Activated T-helper 9 cell treated with anti-CD3 and anti-CD28 coated beads, Interleukin-2, amount 50 U/mL, for 16 hours (primary cell): ENCODE measurements around the gene LMOD2.

Experiments
- DNase-seq: peaks from one replicate; pipeline ENCODE4 v3.0.0-alpha.2; 2020; ENCODE audit warnings: low read depth

LMOD2 gene

DNA sequence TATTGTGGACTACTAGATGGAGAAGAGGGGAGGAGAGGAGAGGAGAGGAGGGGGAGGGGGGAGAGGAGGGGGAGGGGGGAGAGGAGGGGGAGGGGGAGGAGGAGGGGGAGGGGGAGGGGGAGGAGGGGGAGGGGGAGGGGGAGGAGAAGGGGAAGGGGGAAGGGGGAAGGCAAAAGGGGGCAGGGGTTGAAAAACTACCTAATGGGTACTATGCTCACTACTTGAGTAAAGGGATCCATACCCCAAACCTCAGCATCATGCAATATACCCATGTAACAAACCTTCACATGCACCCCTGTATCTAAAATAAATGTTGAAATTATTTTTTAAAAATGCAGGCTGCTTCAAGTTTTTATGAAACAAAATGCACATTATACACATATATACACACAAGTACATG, 15.1 kb upstream of the LMOD2 start:
- no peak for DNase-seq

DNA sequence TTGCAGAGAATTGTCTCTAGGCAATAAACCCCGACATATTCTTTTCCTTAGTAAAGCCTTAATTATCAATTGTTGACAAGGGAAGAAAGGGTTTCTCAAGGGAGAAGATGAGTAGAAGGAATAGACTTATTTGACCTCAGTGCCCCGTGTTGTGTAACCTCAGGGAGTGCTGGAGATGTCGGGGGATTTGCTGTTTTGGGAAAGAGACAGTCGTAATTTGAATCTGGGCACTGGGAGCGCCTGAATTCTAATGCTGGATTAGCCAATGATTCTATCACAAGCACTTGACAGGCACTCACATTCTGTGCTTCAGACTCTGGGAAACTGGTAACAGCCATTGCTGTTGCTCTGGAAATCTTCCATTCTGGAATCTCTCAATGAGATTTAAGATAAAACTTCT, 13.8 kb upstream of the LMOD2 start:
- DNase-seq = no peak

DNA sequence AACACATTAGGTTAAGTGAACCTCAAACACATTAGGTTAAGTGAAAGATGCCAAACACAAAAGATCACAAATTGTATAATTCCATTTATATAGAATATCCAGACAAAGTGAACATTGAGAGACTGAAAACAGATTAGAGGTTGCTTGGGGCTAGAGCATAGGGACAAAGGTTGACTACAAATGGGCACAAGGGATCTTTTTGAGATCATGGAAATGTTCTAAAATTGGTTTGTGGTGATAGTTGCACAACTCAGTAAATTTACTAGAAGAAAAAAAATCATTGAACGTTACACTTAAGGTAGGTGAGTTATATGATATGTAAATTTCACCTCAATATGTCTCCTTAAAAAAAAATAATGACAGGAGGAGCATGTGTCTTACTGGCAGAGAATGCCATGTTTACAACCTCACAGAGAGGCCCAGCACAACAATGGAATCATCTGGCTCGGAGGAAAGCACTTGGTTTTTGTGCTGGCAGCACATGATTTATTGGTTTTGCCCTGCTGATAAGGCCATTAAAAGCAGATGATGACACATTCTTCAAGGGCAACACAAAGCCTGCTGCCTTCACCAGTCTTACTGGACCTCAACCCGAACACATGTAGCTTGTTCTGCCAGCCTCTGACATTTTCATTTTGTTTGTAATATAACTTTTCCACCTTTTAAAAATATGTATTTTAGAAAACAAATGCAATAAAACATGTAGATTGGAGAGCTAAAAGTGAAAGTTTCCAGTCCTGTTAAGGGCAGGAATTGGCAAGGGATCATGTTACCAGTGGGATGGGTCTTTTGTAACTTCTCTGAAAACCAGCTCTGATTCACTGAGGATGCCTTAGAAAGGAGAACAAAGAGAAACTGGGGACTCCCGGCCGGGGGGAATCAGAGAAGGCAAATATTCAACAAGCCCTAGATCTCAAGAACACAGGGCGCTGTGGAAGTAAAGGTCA, 11.9 kb upstream of the LMOD2 start:
- no peak for DNase-seq

DNA sequence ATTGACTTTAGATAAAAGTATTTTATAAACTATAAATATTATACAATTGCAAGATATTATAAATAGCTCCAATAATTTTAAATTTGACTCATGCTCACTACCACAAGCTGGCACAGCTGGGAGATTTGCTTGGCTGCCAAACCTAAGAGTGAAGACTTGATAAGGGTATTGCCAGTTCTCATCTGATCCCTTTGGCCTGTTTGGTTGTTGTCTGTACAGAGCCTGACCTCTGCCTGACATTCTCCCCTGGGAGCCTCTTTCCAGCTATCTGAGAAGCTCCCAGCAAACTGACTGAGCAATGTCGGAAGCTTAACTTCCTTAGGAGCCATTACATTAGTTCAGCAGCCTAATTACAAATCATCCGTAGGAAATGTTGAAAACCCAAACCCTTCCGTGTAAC, 10.2 kb upstream of the LMOD2 start:
- DNase-seq = no peak

DNA sequence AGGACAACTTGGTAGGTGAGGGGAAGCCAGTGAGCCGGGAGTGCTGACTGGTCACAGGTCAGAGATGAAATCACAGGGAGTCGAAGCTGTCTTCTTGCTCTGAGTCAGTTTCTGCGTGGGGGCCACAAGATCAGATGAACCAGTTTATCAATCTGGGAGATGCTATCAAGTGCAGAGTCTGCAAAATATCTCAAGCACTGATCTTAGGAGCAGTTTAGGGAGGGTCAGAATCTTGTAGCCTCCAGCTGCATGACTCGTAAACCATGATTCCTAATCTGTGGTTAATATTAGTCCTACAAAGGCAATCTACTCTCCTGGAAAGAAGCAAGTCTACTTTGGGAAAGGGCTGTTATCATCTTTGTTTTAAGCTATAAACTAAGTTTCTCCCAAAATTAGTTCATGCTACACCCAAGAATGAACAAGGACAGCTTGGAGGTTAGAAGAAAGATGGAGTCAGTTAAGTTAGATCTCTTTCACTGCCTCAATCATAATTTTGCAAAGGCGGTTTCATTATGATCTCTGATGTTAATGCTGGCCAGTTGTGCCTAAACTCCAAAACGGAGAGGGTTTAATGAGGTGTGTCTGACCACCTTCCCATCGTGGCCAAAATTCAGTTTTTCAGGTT, 8.4 kb upstream of the LMOD2 start:
- DNase-seq = no peak

DNA sequence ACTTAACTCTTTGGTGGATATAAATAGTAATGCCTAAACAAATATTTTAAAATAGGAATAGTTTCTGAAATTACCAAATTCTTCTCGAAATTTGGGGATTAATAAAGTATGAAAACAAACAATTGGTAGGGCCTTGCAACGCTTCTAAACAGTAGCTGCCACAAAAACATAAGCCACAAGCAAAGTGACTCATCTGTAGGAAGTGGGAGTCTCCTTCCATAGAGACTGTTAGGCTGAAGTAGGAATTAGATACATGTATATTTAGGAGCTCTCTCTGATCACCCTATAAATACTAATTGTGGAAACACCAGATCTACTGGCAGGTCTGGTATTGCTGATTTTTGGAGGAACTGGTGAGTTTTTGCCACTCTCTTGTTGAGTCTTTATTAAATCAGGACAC, 5.7 kb upstream of the LMOD2 start:
- DNase-seq = no peak

DNA sequence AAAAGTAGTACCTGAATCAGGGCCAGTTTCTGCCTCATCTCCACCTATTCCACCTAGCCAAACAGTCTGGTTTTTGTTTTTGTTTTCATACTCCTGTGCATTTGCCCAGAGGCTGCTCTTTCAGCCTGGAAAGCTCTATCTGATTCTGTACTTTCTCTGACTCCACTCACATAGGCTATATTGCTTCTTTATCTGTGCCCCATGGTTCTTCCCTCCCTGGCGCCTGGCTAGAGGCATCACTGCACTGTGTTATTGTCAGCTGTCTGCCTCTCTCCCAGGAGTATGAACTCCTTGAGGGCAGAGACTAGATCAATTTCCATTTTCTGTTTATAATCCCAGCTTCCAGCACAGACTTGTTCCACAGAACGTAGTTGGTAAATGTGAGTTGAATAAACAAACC, 5.1 kb upstream of the LMOD2 start:
- no peak for DNase-seq

DNA sequence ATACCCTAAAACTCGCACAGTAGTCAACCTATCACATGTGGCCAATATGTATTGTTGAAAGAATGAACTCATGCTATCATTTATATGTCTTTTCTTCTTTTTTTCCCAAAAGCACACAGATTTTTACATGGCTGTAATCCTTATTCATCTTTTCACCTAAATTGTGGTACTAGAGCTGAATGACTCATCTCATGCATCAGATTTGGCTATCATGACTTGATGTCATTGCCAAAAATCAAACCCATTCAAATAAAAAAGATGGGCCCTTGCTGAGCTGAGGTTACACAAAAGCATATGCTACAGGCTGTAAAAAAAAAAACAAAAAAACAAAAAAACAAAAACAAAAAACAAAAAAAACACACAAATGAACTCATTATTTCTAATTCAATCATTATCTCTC, 3.3 kb upstream of the LMOD2 start:
- DNase-seq = no peak

DNA sequence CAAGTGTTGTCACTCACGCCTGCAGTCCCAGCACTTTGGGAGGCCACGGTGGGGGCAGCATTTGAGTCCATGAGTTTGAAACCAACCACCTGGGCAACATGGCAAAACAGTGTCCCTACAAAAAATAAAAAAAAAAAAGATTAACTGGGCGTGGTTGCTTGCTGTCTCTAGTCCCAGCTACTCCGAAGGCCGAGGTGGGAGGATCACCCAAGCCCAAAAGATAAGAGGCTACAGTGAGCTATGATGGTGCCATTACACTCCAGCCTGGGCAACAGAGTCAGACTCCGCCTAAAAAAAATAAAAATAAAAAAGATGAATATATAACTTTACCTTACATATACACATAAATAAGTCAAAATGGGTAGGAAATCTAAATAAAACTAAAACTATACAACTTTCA, 2.5 kb upstream of the LMOD2 start:
- no peak for DNase-seq

DNA sequence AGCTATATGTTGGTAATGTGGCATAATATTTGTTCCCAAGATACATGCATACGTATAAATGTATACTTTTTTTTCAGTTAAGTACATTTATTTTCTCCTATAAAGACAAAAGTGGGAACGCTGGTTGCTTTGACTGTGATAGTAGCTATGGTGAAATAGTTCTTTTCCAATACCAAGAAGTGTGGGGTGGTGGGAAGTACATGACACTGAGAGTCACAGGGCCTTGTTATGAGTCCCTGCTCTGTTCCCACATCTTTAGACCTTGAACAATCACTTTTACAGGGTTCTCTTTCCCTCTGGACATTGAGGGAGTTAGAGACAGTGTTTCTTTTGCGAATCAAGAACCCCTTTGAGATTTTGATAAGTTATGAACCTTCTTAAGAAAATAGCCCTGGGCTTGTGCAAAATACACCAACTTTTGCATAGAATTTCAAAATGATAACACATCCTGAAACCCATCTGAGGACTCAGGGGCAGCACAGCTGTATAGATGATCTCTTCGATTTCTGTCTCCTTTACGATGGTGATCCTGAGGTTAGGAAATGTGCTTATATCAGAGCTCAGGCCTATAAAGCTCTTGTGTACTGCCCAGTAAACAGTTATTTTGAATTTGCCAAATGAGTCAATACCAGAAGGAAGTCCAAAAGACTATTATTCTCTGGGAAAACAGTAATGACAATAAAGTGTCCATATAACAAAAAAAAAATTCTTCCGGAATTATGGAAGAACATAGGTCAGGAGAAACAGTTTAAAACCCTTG, 1.1 kb downstream of the LMOD2 start:
- DNase-seq = no peak

DNA sequence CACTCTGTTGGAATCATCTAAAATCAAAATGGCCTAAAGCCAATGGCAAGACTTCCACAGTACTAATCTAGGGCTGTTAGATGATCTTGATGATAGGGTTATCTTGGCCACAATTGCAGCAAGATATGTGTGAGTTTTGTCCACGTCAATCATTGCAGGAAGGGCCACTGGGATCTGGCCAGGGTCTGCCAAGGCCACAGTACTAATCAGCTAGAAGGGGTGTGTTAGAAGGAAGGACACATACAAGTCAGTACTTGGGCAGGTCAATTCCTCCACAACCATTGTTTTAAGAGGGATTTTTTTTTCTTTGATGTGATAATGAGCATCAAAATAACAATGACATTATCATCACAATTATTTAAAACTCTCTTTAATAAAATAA, 1.6 kb downstream of the LMOD2 start:
- no peak for DNase-seq

DNA sequence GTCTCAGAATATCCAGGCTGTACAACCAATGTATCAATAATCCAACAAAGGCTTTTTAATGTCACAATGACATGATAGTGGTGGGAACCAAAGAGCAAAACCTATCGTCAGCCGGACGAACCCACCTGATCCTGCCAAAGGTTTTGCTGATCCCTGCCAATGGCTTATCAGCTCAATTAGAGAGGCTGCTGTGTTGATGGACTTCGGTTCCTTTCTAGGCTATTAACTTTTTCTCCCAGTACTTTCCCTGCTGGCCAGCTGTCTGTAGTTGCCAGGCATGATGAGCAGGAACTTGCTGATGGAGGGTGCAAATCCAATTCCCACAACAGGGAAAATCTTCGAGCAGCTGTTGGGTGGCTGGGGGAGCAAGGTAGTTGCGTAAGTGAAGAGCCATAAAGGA, 2.4 kb downstream of the LMOD2 start:
- no peak for DNase-seq

DNA sequence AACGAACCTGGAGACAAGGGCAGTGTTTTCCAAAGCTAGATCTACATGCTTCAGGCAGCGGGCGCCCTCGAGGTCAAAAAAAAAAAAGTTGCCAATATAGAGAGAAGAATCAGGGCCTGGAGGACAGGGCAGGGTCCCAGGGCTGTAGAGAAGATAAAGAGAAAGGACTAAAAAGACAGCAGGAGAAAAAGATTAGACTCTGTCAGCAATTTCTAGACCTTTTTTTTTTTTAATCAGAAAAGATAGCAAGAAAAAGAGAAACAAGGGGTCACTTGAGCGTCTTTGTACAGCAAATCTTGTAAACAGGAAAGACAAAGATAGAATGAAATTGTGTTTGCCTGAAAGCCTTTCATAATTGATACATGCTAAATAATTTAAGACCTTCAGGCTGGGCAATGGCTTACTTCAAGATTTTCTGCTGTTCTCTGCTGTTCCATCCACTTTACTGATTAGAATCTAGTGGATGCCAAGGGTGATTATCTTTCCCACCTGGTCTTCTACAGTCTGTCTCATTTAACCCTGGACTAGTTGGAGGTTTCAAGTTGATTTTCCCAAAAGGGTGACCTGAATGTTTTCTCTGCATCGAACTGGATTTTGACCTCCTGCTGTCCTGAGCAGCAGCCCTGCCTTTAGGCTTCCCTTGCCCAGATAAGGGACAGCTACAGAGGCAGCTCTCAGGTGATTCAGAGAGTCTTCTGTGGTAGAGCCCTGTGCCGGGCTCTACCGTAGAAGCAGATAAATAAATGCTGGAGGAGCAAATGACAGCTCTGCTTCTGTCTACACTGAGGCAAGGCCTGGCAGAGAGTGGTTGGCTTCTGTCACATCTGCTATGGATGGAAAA, 5.1 kb downstream of the LMOD2 start:
- DNase-seq = no peak

DNA sequence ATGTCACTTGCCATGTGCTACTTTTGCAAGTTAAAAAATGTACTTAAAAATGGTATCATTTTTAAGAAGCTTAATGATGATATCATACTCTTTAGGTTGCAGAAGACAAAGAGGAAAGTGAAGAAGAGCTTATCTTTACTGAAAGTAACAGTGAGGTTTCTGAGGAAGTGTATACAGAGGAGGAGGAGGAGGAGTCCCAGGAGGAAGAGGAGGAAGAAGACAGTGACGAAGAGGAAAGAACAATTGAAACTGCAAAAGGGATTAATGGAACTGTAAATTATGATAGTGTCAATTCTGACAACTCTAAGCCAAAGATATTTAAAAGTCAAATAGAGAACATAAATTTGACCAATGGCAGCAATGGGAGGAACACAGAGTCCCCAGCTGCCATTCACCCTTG, 6.1 kb downstream of the LMOD2 start:
- no peak for DNase-seq

DNA sequence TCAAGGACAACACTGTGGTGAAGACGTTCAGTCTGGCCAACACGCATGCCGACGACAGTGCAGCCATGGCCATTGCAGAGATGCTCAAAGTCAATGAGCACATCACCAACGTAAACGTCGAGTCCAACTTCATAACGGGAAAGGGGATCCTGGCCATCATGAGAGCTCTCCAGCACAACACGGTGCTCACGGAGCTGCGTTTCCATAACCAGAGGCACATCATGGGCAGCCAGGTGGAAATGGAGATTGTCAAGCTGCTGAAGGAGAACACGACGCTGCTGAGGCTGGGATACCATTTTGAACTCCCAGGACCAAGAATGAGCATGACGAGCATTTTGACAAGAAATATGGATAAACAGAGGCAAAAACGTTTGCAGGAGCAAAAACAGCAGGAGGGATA, 6.6 kb downstream of the LMOD2 start:
- no peak for DNase-seq

DNA sequence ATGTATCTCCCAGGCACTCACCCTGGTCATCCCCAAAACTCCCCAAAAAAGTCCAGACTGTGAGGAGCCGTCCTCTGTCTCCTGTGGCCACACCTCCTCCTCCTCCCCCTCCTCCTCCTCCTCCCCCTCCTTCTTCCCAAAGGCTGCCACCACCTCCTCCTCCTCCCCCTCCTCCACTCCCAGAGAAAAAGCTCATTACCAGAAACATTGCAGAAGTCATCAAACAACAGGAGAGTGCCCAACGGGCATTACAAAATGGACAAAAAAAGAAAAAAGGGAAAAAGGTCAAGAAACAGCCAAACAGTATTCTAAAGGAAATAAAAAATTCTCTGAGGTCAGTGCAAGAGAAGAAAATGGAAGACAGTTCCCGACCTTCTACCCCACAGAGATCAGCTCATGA, 7.1 kb downstream of the LMOD2 start:
- no peak for DNase-seq

DNA sequence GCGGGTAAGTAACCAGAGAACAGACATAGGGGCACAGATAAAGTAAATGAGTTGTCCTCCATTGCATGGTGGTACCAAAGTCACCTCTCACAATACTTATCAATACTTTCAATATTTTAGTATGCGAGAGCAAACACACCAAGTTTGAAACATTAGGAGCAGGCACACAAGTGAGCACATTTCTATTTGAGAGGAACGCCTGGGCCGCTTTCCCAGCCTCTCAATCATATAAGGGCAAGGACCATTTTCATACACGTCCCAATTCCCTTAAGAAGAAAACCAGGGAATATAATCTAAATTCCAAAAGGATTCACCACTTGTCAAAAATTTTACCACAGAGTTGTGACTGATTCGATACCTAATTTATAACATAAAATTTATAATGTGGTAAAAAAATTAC, 7.5 kb downstream of the LMOD2 start:
- DNase-seq = no peak

DNA sequence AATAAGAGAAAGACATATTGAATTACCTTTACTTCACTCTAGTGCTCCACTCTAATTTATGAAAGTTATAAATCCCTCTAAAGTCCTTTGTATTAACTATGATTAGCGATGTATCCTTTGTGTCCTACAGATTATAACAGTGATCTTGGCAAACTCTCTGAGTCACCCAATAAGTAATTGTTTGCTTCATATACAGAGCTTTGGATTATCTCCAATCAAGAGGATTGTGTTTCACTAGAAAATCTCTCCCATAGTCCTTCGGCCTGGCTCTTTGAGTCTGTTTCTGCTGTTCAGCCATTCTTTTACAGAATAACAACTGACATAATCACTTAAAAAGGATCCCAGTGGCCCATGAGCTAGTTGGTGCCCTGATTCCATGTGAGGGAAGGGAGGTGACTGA, 9.5 kb downstream of the LMOD2 start:
- DNase-seq = no peak

DNA sequence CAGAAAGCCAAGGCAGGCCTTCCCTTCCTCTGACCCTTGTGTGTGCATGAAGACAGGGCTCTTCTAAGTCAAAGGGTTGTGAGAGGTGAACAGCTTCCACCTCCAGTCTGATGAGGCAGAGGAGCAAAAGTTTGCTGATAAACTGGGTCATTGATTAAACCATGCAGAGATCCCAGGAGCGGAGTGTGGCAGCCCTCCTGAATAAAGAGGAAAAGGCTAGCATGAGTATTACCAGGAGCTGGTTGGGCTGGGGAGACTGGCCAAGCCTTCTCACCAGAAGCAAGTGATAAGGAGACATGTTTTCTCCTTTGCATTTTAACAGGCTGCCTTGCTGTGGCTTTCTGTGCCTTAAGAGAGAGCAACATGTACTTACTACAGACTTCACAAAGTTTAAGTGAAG, 10.2 kb downstream of the LMOD2 start:
- no peak for DNase-seq

DNA sequence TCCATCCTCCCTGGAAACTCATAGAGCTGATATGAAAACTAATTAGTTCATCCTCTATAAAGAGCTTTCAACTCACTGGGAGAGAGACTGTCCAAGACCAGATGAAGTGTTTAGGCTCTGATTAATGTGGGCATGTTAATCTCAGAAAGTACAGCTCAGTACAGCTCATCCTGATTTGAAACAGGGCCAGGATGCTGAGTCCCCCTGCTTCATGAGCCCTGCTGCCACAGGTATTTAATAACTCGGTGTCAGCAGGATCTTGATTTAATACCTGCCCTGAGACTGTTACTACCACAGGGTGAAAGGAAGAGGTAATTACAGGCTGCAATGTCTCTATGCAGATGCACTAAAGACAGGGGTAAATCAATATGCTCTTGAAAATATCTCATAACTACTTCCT, 10.8 kb downstream of the LMOD2 start:
- no peak for DNase-seq

DNA sequence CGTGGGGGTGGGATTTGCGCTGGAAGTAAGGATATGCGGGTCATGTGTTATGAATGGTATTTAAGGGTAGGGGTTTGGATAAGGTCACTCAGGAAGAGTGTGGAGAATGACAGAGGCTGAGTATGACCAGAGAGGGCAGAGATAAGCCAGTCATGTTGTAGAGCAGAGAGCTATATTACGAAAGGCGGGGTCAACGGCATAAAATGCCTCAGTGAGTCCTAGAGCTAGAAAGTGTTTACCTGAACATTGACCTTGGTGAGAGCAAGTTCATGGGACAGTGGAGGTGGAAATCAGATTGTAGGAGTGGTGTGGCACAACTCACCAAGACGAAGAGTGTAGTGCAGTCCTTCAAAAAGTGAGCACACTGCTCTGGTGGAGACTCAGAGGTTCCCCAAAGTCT, 13.8 kb downstream of the LMOD2 start:
- DNase-seq = no peak

DNA sequence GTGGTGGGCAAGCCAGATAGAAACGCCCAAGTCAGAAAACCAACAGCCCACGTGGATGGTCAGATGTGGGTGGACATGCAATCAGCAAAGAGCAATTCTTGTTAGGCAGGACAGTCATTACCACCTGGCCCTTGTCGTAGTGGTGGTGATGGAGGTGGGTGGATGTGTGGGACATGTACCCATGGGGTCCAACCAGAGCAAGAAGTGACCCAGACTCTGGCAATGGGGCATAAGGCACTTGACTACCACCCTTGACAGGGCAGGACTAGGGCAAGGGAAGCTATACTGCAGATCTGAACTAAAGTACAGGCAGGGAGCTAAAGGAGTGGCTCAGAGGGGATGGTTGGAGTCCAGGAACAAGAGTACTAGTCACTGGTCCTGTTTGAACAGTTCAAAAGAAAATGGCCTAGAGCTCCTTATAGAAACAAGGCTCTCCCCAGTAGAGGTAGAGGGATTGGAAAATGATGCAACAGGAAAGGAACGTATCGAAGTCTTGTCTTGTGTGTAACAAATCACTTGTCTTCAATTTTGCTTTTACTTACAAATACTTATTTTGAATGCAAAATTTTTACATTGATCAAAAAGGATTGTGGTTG, 17.6 kb downstream of the LMOD2 start:
- DNase-seq = no peak
